NT2/D1 (cell line): Measurements from ENCODE around the gene SLC5A10.

ENCODE experiments used
- DNase-seq: peaks from one replicate; pipeline ENCODE4 v3.0.0-alpha.2; 2011; ENCODE audit warnings: low read depth, low spot score
- H3K27me3 ChIP-seq: 2 replicates; pipeline ENCODE4 v1.6.0; 2011; ENCODE audit warnings: mild to moderate bottlenecking; ENCODE audit not compliant: insufficient read length, insufficient read depth
- H3K36me3 ChIP-seq: 2 replicates; pipeline ENCODE4 v1.6.1; 2011; ENCODE audit warnings: mild to moderate bottlenecking, low read length, mixed read lengths; ENCODE audit not compliant: insufficient read depth, insufficient read length
- H3K4me1 ChIP-seq: 2 replicates; pipeline ENCODE4 v1.5.1; 2011; ENCODE audit not compliant: insufficient read depth, insufficient read length
- H3K4me3 ChIP-seq: 2 replicates; pipeline ENCODE4 v1.5.1; 2011; ENCODE audit warnings: low read depth; ENCODE audit not compliant: insufficient read length
- H3K9ac ChIP-seq: 2 replicates; pipeline ENCODE4 v1.6.0; 2011; ENCODE audit warnings: low read depth; ENCODE audit not compliant: insufficient read length
- H3K9me3 ChIP-seq: 2 replicates; pipeline ENCODE4 v1.5.1; 2011; ENCODE audit warnings: mild to moderate bottlenecking, low read length; ENCODE audit not compliant: insufficient read depth
- SUZ12 ChIP-seq: IDR thresholded peaks from 2 replicates; pipeline ENCODE4 v1.6.1; 2011; ENCODE audit not compliant: insufficient read length, insufficient read depth; ENCODE audit errors: extremely low read depth
- YY1 ChIP-seq: IDR thresholded peaks from 2 replicates; pipeline ENCODE4 v1.6.1; 2011; ENCODE audit not compliant: insufficient read length, insufficient read depth
- ZNF274 ChIP-seq: IDR thresholded peaks from 2 replicates; pipeline ENCODE4 v1.6.1; 2011; ENCODE audit warnings: mild to moderate bottlenecking, low read depth, low read length

Gene SLC5A10

DNA sequence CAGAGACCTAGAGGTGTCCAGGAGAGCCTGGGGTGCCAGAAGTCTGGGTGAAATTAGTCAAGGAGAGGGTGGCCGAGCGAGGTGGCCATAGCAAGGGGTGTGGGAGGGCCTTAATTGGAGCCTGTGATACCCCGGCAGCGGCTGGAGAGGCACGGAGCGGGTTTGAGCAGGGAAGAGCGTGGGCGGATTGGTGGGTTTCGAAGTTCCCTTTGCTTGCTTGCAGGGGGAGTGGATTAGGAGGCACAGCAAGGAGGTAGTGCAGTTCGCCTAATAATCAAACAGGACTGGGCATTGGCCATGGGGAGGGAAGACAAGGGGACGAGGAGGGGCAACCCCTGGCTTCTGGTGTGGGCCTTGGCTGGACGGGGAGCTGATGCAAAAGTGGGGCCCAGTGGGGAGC is 58.0 kb downstream of the SLC5A10 start:
- no peak for DNase-seq
- Histone ChIP-seq H3K27me3 (no peaks in the 10 kb centered on the region), H3K9ac (no peak overlapping the region), H3K36me3 (no peaks in the 10 kb centered on the region), H3K4me3 (no peak overlapping the region), H3K4me1 (peaks cover 23% of the 10 kb centered on the region), H3K9me3 (peaks cover 7% of the 10 kb centered on the region; the same call in 1 of the 2 replicates)
- TF ChIP-seq SUZ12 (no peak), YY1 (no peak), ZNF274 (no peak)

GRCh38 chr17:19010729-19011505 is 59.0 kb downstream of the SLC5A10 start:
- TF ChIP-seq ZNF274 (no peak), YY1 (no peak), SUZ12 (no peak)
- Histone ChIP-seq H3K36me3 (no peaks in the 10 kb centered on the region), H3K4me3 (no peak overlapping the region), H3K4me1 (peaks cover 15% of the 10 kb centered on the region), H3K9me3 (peaks cover 7% of the 10 kb centered on the region; the same call in 1 of the 2 replicates), H3K9ac (no peak overlapping the region), H3K27me3 (no peaks in the 10 kb centered on the region)
- DNase-seq: no peak

DNA sequence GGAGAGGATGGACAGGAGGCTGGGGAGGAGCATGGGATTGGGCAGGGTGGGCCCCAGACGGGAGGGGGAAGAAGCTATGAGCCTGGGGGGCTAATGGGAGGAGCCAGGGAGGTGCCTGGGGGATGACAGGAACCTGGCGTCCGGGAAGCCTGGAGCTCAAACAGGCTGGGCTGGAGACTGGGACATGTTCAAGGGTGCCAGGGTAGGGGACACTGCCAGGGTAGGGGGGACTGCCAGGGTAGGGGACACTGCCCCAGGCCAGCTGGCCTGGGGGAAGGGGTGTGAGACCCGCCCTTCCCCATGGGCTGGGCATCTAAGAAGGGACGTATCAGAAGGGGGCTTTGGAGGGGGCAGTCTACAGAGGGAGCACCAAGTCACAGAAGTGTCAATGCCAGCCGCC is 59.6 kb downstream of the SLC5A10 start:
- TF ChIP-seq SUZ12 (no peak), YY1 (no peak), ZNF274 (no peak)
- Histone ChIP-seq H3K27me3 (no peaks in the 10 kb centered on the region), H3K9me3 (peaks cover 4% of the 10 kb centered on the region; the same call in 1 of the 2 replicates), H3K36me3 (no peaks in the 10 kb centered on the region), H3K9ac (no peak overlapping the region), H3K4me1 (peaks cover 15% of the 10 kb centered on the region), H3K4me3 (no peak overlapping the region)
- no peak for DNase-seq

GRCh38 chr17:19012171-19013080 is 60.5 kb downstream of the SLC5A10 start:
- Histone ChIP-seq H3K4me1 (peaks cover 15% of the 10 kb centered on the region), H3K27me3 (no peaks in the 10 kb centered on the region), H3K9ac (no peak overlapping the region), H3K36me3 (no peaks in the 10 kb centered on the region), H3K4me3 (no peak overlapping the region), H3K9me3 (no peaks in the 10 kb centered on the region)
- no peak for TF ChIP-seq ZNF274
- TF ChIP-seq SUZ12: no peak
- no peak for TF ChIP-seq YY1
- DNase-seq: no peak

DNA sequence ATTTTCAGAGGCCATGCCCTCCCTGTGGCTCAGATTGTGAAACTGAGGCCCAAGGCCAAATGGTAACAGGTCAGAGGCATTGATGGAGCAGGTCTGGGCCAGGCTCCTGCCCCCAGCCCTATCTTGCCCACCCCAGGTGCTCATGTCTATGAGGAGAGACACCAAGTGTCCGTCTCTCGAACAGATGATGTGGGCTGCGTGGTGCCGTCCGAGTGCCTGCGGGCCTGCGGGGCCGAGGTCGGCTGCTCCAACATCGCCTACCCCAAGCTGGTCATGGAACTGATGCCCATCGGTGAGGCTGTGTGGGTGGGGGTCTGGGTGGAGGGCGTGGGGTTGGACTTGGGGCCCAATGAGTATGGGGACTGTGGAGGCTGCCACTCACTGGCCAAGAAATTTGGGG is 61.3 kb downstream of the SLC5A10 start:
- H3K4me1 ChIP-seq: peaks cover 15% of the 10 kb centered on the region
- H3K4me3 ChIP-seq: no peak overlapping the region
- no peak overlapping the region for H3K9ac ChIP-seq
- no peak for DNase-seq
- TF ChIP-seq SUZ12 (no peak), YY1 (no peak), ZNF274 (no peak)
- no peaks in the 10 kb centered on the region for H3K27me3 ChIP-seq
- no peaks in the 10 kb centered on the region for H3K9me3 ChIP-seq
- H3K36me3 ChIP-seq: no peaks in the 10 kb centered on the region

DNA sequence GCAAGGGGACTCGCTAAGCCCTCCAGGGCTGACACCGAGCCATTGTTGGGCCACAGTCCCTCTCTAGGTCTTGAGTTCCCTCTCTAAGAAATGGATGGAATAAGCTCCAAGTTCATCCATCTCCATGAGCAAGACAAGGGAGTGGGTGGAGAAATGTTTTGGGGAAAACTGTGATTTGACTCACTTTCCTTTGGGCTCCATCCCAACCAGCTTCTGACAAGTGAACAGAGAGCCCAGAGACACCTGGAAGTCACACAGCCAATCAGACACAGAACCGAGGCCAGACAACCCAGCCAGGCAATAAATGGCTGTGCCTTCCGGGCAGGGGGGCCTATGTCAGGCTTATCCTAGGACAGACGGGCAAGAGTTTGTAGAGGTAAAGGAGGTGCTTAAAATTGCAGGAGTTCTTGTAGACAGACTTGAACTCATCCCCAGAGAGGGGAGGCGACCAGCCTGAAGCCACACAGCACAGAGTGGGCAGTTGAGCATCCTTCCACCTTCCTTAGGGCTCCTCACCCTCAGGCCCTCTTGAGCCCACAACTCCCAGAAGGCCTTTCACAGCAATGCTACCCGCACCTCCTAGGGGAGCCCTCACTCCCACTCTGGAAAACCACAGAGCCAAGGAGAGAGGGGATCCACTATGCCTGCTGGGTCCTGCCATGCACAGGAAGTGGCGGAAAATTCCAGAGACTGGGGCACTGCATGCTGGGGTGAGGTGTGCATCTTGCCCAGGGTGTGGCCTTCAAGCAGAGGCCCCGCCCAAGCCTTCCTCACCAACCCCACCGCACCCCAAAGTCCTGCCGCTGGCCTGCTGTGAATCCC is 62.1 kb downstream of the SLC5A10 start:
- peaks cover 15% of the 10 kb centered on the region for H3K4me1 ChIP-seq
- no peaks in the 10 kb centered on the region for H3K9me3 ChIP-seq
- DNase-seq: no peak
- no peaks in the 10 kb centered on the region for H3K36me3 ChIP-seq
- no peak for TF ChIP-seq ZNF274
- no peak overlapping the region for H3K4me3 ChIP-seq
- no peaks in the 10 kb centered on the region for H3K27me3 ChIP-seq
- no peak overlapping the region for H3K9ac ChIP-seq
